GM04504 (cell line): Measurements from ENCODE around the gene ANO1.

Experiments
- DNase-seq: peaks from one replicate; pipeline ENCODE4 v3.0.0-alpha.2; 2012; ENCODE audit warnings: low read depth

ANO1 gene

GRCh38 chr11:70072861-70073755, 5.0 kb upstream of the ANO1 start:
- DNase-seq: no peak

- DNase-seq: no peak
Observed at GRCh38 chr11:70073871-70074371, 4.2 kb upstream of the ANO1 start.

- no peak for DNase-seq
Observed at GRCh38 chr11:70074746-70075145, 3.4 kb upstream of the ANO1 start.

GRCh38 chr11:70075836-70076235, 2.3 kb upstream of the ANO1 start:
- no peak for DNase-seq

GRCh38 chr11:70076461-70076931, 1.6 kb upstream of the ANO1 start:
- no peak for DNase-seq

GRCh38 chr11:70077411-70078094, 564 bp upstream of the ANO1 start:
- DNase-seq: no peak

GRCh38 chr11:70078781-70079616, 882 bp downstream of the ANO1 start:
- no peak for DNase-seq

GRCh38 chr11:70079691-70080090, 1.6 kb downstream of the ANO1 start:
- no peak for DNase-seq

GRCh38 chr11:70080763-70081162, 2.6 kb downstream of the ANO1 start:
- no peak for DNase-seq

- no peak for DNase-seq
Observed at GRCh38 chr11:70082829-70083228, 4.7 kb downstream of the ANO1 start.

- no peak for DNase-seq
Observed at GRCh38 chr11:70084046-70084984, 6.2 kb downstream of the ANO1 start.

- no peak for DNase-seq
Observed at GRCh38 chr11:70085815-70086769, 8.0 kb downstream of the ANO1 start.

- DNase-seq: no peak
Observed at GRCh38 chr11:70087446-70088167, 9.5 kb downstream of the ANO1 start.

GRCh38 chr11:70088735-70089250, 10.7 kb downstream of the ANO1 start:
- DNase-seq: no peak

GRCh38 chr11:70089631-70090030, 11.5 kb downstream of the ANO1 start:
- DNase-seq: no peak

- no peak for DNase-seq
Observed at GRCh38 chr11:70090961-70091381, 12.9 kb downstream of the ANO1 start.

GRCh38 chr11:70091638-70092037, 13.5 kb downstream of the ANO1 start:
- DNase-seq: no peak

GRCh38 chr11:70092959-70093715, 15.0 kb downstream of the ANO1 start:
- DNase-seq: no peak
